OCI-LY1 (cell line): Measurements from ENCODE around the gene RANGAP1.

Experiments used
- H2AFZ ChIP-seq: fragments of 200-600 bp; sonication (generic), shearing (Covaris generic); 2 replicates; pipeline ENCODE4 v1.6.0; 2014; ENCODE audit warnings: antibody characterized with exemption, mild to moderate bottlenecking, low read length
- H3F3A ChIP-seq: fragments of 200-600 bp; sonication (generic), shearing (Covaris generic); 2 replicates; pipeline ENCODE4 v1.6.0; 2014; ENCODE audit warnings: mild to moderate bottlenecking, antibody characterized with exemption, low read length, moderate library complexity; ENCODE audit not compliant: insufficient read depth
- H3K27ac ChIP-seq: fragments of 200-600 bp; sonication (generic); 2 replicates; pipeline ENCODE4 v1.5.1; 2014; ENCODE audit warnings: low read length, mixed run types, mild to moderate bottlenecking, low read depth; ENCODE audit not compliant: poor library complexity, severe bottlenecking
- H3K27me3 ChIP-seq: fragments of 200-600 bp; sonication (generic); 2 replicates; pipeline ENCODE4 v1.6.0; 2014; ENCODE audit warnings: antibody characterized with exemption, mild to moderate bottlenecking, low read length, moderate library complexity; ENCODE audit not compliant: insufficient read depth
- H3K36me3 ChIP-seq: fragments of 200-600 bp; sonication (generic); 2 replicates; pipeline ENCODE4 v1.6.1; 2014; ENCODE audit warnings: mild to moderate bottlenecking, antibody characterized with exemption, low read length, moderate library complexity, mixed read lengths; ENCODE audit not compliant: insufficient read depth
- H3K4me1 ChIP-seq: fragments of 200-600 bp; sonication (generic); 2 replicates; pipeline ENCODE4 v1.5.1; 2014; ENCODE audit warnings: mild to moderate bottlenecking, low read length, moderate library complexity; ENCODE audit not compliant: insufficient read depth, severe bottlenecking
- H3K4me2 ChIP-seq: fragments of 200-600 bp; sonication (generic), shearing (Covaris generic); 2 replicates; pipeline ENCODE4 v1.6.1; 2014; ENCODE audit warnings: low read length
- H3K4me3 ChIP-seq: fragments of 200-600 bp; sonication (generic); 2 replicates; pipeline ENCODE4 v1.5.1; 2014; ENCODE audit warnings: low read length, low read depth, mild to moderate bottlenecking, mixed read lengths; ENCODE audit not compliant: poor library complexity, severe bottlenecking
- H3K79me2 ChIP-seq: fragments of 200-600 bp; shearing (Covaris generic); 2 replicates; pipeline ENCODE4 v1.6.1; 2016; ENCODE audit warnings: mixed run types, low read length, mixed read lengths; ENCODE audit not compliant: insufficient read depth
- H3K9ac ChIP-seq: fragments of 200-600 bp; sonication (generic), shearing (Covaris generic); 2 replicates; pipeline ENCODE4 v1.6.1; 2014; ENCODE audit warnings: mild to moderate bottlenecking, low read length, mixed read lengths
- H3K9me2 ChIP-seq: fragments of 200-600 bp; sonication (generic), shearing (Covaris generic); 2 replicates; pipeline ENCODE4 v1.6.1; 2014; ENCODE audit warnings: low read depth, mild to moderate bottlenecking, low read length, mixed read lengths
- H3K9me3 ChIP-seq: fragments of 200-600 bp; shearing (Covaris generic); 2 replicates; pipeline ENCODE4 v1.6.1; 2014; ENCODE audit warnings: low read length, mixed read lengths
- H4K20me1 ChIP-seq: fragments of 200-600 bp; sonication (generic), shearing (Covaris generic); 2 replicates; pipeline ENCODE4 v1.6.0; 2016; ENCODE audit warnings: mild to moderate bottlenecking, low read length; ENCODE audit not compliant: insufficient read depth
- EZH2 ChIP-seq: fragments of 200-600 bp; sonication (generic), shearing (Covaris generic); IDR thresholded peaks from 2 replicates; pipeline ENCODE4 v1.8.0; 2017; ENCODE audit warnings: borderline replicate concordance, mixed run types, mild to moderate bottlenecking, antibody characterized with exemption, low read length, moderate library complexity, mixed read lengths
- TF ChIP-seq, protein P1 (sequence below): fragments of 200-600 bp; sonication (generic), shearing (Covaris generic); IDR thresholded peaks from 2 replicates; pipeline ENCODE4 v1.5.1; 2017; ENCODE audit warnings: mild to moderate bottlenecking, antibody characterized with exemption, low read length, moderate library complexity, mixed read lengths

Gene RANGAP1

DNA sequence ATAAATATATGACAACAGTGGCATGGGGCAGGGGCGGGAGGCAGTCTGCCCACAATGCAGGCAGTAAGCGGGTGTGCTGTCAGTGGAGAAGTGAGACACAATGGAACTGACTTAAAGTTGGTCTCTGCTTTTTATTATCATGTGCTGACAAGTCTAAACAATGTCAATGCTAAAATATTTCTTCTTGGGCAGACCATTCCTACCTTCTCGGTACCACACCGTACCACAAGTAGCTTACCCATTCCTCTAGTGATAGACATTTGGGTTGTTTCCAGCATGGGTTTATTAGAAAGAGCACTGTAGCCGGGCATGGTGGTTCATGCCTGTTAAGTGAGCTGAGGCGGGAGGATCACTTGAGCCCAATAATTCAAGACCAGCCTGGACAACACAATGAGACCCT, 42.6 kb downstream of the RANGAP1 start:
- no peak for TF ChIP-seq EZH2
- TF ChIP-seq, protein P1, sequence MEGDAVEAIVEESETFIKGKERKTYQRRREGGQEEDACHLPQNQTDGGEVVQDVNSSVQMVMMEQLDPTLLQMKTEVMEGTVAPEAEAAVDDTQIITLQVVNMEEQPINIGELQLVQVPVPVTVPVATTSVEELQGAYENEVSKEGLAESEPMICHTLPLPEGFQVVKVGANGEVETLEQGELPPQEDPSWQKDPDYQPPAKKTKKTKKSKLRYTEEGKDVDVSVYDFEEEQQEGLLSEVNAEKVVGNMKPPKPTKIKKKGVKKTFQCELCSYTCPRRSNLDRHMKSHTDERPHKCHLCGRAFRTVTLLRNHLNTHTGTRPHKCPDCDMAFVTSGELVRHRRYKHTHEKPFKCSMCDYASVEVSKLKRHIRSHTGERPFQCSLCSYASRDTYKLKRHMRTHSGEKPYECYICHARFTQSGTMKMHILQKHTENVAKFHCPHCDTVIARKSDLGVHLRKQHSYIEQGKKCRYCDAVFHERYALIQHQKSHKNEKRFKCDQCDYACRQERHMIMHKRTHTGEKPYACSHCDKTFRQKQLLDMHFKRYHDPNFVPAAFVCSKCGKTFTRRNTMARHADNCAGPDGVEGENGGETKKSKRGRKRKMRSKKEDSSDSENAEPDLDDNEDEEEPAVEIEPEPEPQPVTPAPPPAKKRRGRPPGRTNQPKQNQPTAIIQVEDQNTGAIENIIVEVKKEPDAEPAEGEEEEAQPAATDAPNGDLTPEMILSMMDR = no peak
- H3K4me1 ChIP-seq = no peaks in the 10 kb centered on the region
- H3K79me2 ChIP-seq = no peaks in the 10 kb centered on the region
- H3K36me3 ChIP-seq = peaks cover 27% of the 10 kb centered on the region
- no peaks in the 10 kb centered on the region for H3K9me3 ChIP-seq
- no peak overlapping the region for H3K9ac ChIP-seq
- no peaks in the 10 kb centered on the region for H3K9me2 ChIP-seq
- no peaks in the 10 kb centered on the region for H4K20me1 ChIP-seq
- no peak overlapping the region for H3K27ac ChIP-seq
- no peaks in the 10 kb centered on the region; the same call in 1 of the 2 replicates for H3K27me3 ChIP-seq
- no peaks in the 10 kb centered on the region; the same call in 1 of the 2 replicates for H3F3A ChIP-seq
- no peak overlapping the region for H2AFZ ChIP-seq
- no peak overlapping the region for H3K4me3 ChIP-seq
- no peak overlapping the region for H3K4me2 ChIP-seq

DNA sequence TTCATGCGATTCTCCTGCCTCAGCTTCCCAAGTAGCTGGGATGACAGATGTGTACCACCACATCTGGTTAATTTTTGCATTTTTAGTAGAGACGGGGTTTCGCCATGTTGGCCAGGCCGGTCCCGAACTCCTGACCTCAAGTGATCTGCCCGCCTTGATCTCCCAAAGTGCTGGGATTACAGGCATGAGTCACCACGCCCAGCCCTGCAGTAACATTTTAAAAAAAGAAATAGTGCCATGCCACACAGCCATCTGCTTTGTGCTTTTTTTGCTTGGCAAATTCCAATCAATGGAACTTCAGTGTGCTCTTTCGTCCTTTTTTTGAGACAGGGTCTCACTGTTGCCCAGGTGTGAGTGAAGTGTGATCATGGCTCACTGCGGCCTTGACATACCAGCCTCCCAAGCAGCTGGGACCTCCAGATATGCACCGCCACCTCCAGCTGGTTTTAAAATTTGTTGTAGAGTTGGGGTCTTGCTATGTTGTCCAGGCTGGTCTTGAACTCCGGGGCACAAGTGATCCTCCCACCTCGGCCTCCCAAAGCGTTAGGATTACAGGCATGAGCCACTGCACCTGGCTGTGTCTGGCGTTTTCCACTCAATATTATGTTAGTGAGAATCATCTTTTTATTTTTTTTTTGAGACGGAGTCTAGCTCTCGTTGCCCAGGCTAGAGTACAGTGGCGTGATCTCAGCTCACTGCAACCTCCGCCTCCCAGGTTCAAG, 43.4 kb downstream of the RANGAP1 start:
- H3F3A ChIP-seq = no peaks in the 10 kb centered on the region; the same call in 1 of the 2 replicates
- peaks cover 19% of the 10 kb centered on the region for H3K36me3 ChIP-seq
- no peaks in the 10 kb centered on the region for H3K9me3 ChIP-seq
- no peak overlapping the region for H3K27ac ChIP-seq
- H3K9ac ChIP-seq = no peak overlapping the region
- H3K9me2 ChIP-seq = no peaks in the 10 kb centered on the region
- no peak overlapping the region for H3K4me2 ChIP-seq
- no peaks in the 10 kb centered on the region; the same call in 1 of the 2 replicates for H3K27me3 ChIP-seq
- no peaks in the 10 kb centered on the region for H3K79me2 ChIP-seq
- H3K4me3 ChIP-seq = no peak overlapping the region
- H3K4me1 ChIP-seq = no peaks in the 10 kb centered on the region
- TF ChIP-seq, protein P1 = no peak
- no peak for TF ChIP-seq EZH2
- no peaks in the 10 kb centered on the region for H4K20me1 ChIP-seq
- H2AFZ ChIP-seq = no peak overlapping the region

DNA sequence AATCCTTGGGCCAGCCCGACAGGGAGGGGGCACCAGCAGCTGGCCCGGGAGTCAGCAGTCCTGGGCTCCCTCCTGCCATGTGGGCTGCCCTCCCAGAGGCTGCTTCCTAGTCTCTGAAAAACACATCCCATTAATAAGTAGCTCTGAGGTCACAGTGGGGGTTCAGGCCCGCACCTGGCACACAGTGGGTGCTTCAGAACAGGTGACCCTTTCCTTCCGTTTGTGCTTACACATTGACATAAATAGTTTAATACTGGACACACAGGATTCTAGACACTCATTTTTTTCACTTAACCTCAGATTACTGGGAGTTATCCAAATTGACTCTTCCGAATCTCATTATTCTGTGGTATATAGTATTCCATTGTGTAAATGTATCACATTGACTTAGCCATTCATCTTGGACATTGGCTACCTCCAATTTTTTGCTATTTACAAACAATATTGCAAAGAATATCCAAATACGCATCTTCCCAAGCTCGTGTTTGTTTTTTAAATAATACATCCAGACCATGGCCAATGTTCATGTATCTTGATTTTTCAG, 44.8 kb downstream of the RANGAP1 start:
- H3K27me3 ChIP-seq = no peaks in the 10 kb centered on the region; the same call in 1 of the 2 replicates
- H3K9me2 ChIP-seq = no peaks in the 10 kb centered on the region
- no peak overlapping the region for H3K4me2 ChIP-seq
- no peak overlapping the region for H3K4me3 ChIP-seq
- TF ChIP-seq, protein P1 = no peak
- TF ChIP-seq EZH2 = no peak
- H3K4me1 ChIP-seq = peaks cover 6% of the 10 kb centered on the region
- H3K79me2 ChIP-seq = no peaks in the 10 kb centered on the region
- H4K20me1 ChIP-seq = no peaks in the 10 kb centered on the region
- H3F3A ChIP-seq = no peaks in the 10 kb centered on the region; the same call in 1 of the 2 replicates
- H3K36me3 ChIP-seq = peaks cover 8% of the 10 kb centered on the region
- no peak overlapping the region for H3K27ac ChIP-seq
- no peaks in the 10 kb centered on the region for H3K9me3 ChIP-seq
- no peak overlapping the region for H3K9ac ChIP-seq
- H2AFZ ChIP-seq = no peak overlapping the region
